Trophoblast cell (in vitro differentiated cells and primary cell): ENCODE data around the gene RETREG1.

ENCODE experiments used
- DNase-seq, 2 donors: peaks; one replicate each; pipeline ENCODE4 v3.0.0-alpha.2; 2016
- H2AFZ ChIP-seq: 2 replicates; pipeline ENCODE4 v1.6.1; 2013; ENCODE audit warnings: low read length, moderate library complexity, mild to moderate bottlenecking; ENCODE audit not compliant: insufficient read depth, poor library complexity
- H2AK5ac ChIP-seq: 2 replicates; pipeline ENCODE4 v1.6.1; 2013; ENCODE audit warnings: mild to moderate bottlenecking, low read length
- H2BK120ac ChIP-seq: 2 replicates; pipeline ENCODE4 v1.6.1; 2013; ENCODE audit warnings: low read length, mild to moderate bottlenecking, moderate library complexity; ENCODE audit not compliant: insufficient read depth, poor library complexity
- H2BK12ac ChIP-seq: 2 replicates; pipeline ENCODE4 v1.6.1; 2013; ENCODE audit warnings: mild to moderate bottlenecking, low read length, moderate library complexity
- H2BK5ac ChIP-seq: 2 replicates; pipeline ENCODE4 v1.6.1; 2013; ENCODE audit warnings: low read length, low read depth, moderate library complexity, mild to moderate bottlenecking; ENCODE audit not compliant: poor library complexity
- H3K14ac ChIP-seq: 2 replicates; pipeline ENCODE4 v1.6.1; 2013; ENCODE audit warnings: mild to moderate bottlenecking, low read length
- H3K18ac ChIP-seq: 2 replicates; pipeline ENCODE4 v1.6.1; 2013; ENCODE audit warnings: mild to moderate bottlenecking, low read length
- H3K23ac ChIP-seq: 2 replicates; pipeline ENCODE4 v1.6.1; 2013; ENCODE audit warnings: low read length
- H3K27ac ChIP-seq: 2 replicates; pipeline ENCODE4 v1.5.1; 2013; ENCODE audit warnings: low read depth, mild to moderate bottlenecking, inconsistent platforms, low read length, moderate library complexity
- H3K27me3 ChIP-seq: 2 replicates; pipeline ENCODE4 v1.6.1; 2013; ENCODE audit warnings: inconsistent platforms, mild to moderate bottlenecking, low read length, moderate library complexity; ENCODE audit not compliant: insufficient read depth
- H3K36me3 ChIP-seq, 2 experiments: 1 replicate in 1 of 2; 2 replicates in 1 of 2; pipeline ENCODE4 v1.6.1; 2013; ENCODE audit warnings: low read length in 2 of 2, mild to moderate bottlenecking in 2 of 2, moderate library complexity in 1 of 2; ENCODE audit not compliant: insufficient read depth in 2 of 2, control insufficient read depth in 1 of 2
- H3K4ac ChIP-seq: 2 replicates; pipeline ENCODE4 v1.6.1; 2013; ENCODE audit warnings: low read depth, mild to moderate bottlenecking, low read length, moderate library complexity
- H3K4me1 ChIP-seq, 2 experiments: 1 replicate in 1 of 2; 2 replicates in 1 of 2; pipeline ENCODE4 v1.6.1; 2013; ENCODE audit warnings: low read length in 2 of 2, mild to moderate bottlenecking in 2 of 2, moderate library complexity in 1 of 2; ENCODE audit not compliant: insufficient read depth in 2 of 2, control insufficient read depth in 1 of 2
- H3K4me2 ChIP-seq: 2 replicates; pipeline ENCODE4 v1.6.1; 2013; ENCODE audit warnings: inconsistent platforms, mild to moderate bottlenecking, low read length, moderate library complexity
- H3K4me3 ChIP-seq: 2 replicates; pipeline ENCODE4 v1.5.1; 2013; ENCODE audit warnings: mild to moderate bottlenecking, low read depth, low read length, inconsistent platforms
- H3K79me1 ChIP-seq: one replicate; pipeline ENCODE4 v1.6.1; 2013; ENCODE audit warnings: low read length
- H3K79me2 ChIP-seq: 2 replicates; pipeline ENCODE4 v1.6.1; 2013; ENCODE audit warnings: low read length, mild to moderate bottlenecking; ENCODE audit not compliant: control insufficient read depth, insufficient read depth, poor library complexity
- H3K9ac ChIP-seq: 2 replicates; pipeline ENCODE4 v1.6.1; 2013; ENCODE audit warnings: mild to moderate bottlenecking, low read length
- H3K9me3 ChIP-seq: 2 replicates; pipeline ENCODE4 v1.6.1; 2013; ENCODE audit warnings: low read depth, mild to moderate bottlenecking, control low read depth, inconsistent platforms, low read length; ENCODE audit not compliant: insufficient read depth
- H4K12ac ChIP-seq: 2 replicates; pipeline ENCODE4 v1.6.1; 2013; ENCODE audit warnings: low read depth, mild to moderate bottlenecking, low read length, moderate library complexity
- H4K8ac ChIP-seq: 2 replicates; pipeline ENCODE4 v1.6.1; 2013; ENCODE audit warnings: low read depth, mild to moderate bottlenecking, low read length, moderate library complexity
- H4K91ac ChIP-seq: one replicate; pipeline ENCODE4 v1.6.1; 2013; ENCODE audit warnings: low read depth, mild to moderate bottlenecking, low read length, moderate library complexity
- WGBS: extraction: QIAGEN DNeasy Blood & Tissue Kit; methylation state at CpG from one replicate; pipeline ENCODE4 v1.1.7; 2013; ENCODE audit warnings: missing lambda C conversion rate; ENCODE audit not compliant: insufficient read length, insufficient coverage; ENCODE audit errors: extremely low coverage; 5-methylcytosine and 5-hydroxymethylcytosine counted together

The RETREG1 gene

DNA sequence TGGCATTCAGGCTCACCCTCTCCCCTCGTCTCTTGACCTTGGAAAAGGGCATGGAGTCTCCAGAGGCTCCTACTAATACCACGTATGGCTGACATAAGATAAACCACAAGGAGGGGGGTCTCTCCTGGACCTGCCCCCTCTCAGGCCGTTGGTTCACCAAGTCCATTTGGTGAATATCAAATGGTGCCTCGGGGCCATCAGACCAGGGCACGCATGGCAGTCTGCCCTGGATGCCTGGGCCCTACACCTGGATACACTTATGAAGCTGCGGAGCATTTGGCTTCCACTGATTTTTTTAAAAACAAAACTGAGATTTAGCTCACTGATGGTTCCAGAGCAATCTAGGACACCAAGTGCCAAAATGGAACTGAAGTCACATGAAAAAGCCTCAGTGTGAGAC is 110.9 kb downstream of the RETREG1 start:
- no peaks in the 10 kb centered on the region for H3K36me3 ChIP-seq
- H3K14ac ChIP-seq = no peak overlapping the region
- H3K4ac ChIP-seq = no peak overlapping the region
- no peak overlapping the region for H4K8ac ChIP-seq
- H3K9ac ChIP-seq = no peak overlapping the region
- no peak for DNase-seq
- H3K18ac ChIP-seq = no peak overlapping the region
- H2AFZ ChIP-seq = no peak overlapping the region
- peaks cover 0 to 5% of the 10 kb centered on the region in 2 experiments for H3K4me1 ChIP-seq
- H3K23ac ChIP-seq = no peak overlapping the region
- no peak overlapping the region for H2BK12ac ChIP-seq
- H3K27ac ChIP-seq = no peak overlapping the region
- H4K12ac ChIP-seq = no peak overlapping the region
- peaks cover 2% of the 10 kb centered on the region for H3K79me2 ChIP-seq
- no peaks in the 10 kb centered on the region for H3K27me3 ChIP-seq
- H3K9me3 ChIP-seq = peaks cover 1% of the 10 kb centered on the region
- no peak overlapping the region for H2BK120ac ChIP-seq
- H3K4me3 ChIP-seq = no peak overlapping the region
- WGBS = no CpG with 5 or more reads among the region's 6 CpGs
- no peak overlapping the region for H3K4me2 ChIP-seq
- H2AK5ac ChIP-seq = no peak overlapping the region
- H4K91ac ChIP-seq = no peak overlapping the region
- H2BK5ac ChIP-seq = no peak overlapping the region
- H3K79me1 ChIP-seq = no peaks in the 10 kb centered on the region

GRCh38 chr5:16505140-16505891 is 111.5 kb downstream of the RETREG1 start:
- H3K36me3 ChIP-seq = no peaks in the 10 kb centered on the region
- H3K27me3 ChIP-seq = no peaks in the 10 kb centered on the region
- no peak overlapping the region for H3K4me3 ChIP-seq
- H3K79me1 ChIP-seq = no peaks in the 10 kb centered on the region
- H2BK12ac ChIP-seq = no peak overlapping the region
- H3K18ac ChIP-seq = no peak overlapping the region
- no peak overlapping the region for H4K8ac ChIP-seq
- WGBS = no CpG with 5 or more reads among the region's 17 CpGs
- no peak overlapping the region for H2BK120ac ChIP-seq
- peaks cover 1% of the 10 kb centered on the region for H3K9me3 ChIP-seq
- H3K79me2 ChIP-seq = peaks cover 2% of the 10 kb centered on the region
- H3K9ac ChIP-seq = no peak overlapping the region
- H3K4me2 ChIP-seq = no peak overlapping the region
- H3K4ac ChIP-seq = no peak overlapping the region
- H3K14ac ChIP-seq = no peak overlapping the region
- no peak overlapping the region for H3K23ac ChIP-seq
- DNase-seq = no peak
- H2BK5ac ChIP-seq = no peak overlapping the region
- no peak overlapping the region for H3K27ac ChIP-seq
- no peak overlapping the region for H4K12ac ChIP-seq
- H2AK5ac ChIP-seq = no peak overlapping the region
- no peak overlapping the region for H4K91ac ChIP-seq
- H2AFZ ChIP-seq = no peak overlapping the region
- peaks cover 0 to 5% of the 10 kb centered on the region in 2 experiments for H3K4me1 ChIP-seq

- Histone ChIP-seq H2BK5ac (no peak overlapping the region), H3K18ac (no peak overlapping the region), H3K4me3 (no peak overlapping the region), H3K23ac (no peak overlapping the region), H4K91ac (no peak overlapping the region), H3K4me2 (no peak overlapping the region), H2AK5ac (no peak overlapping the region), H3K27me3 (no peaks in the 10 kb centered on the region), H3K4me1 (peaks cover 0 to 5% of the 10 kb centered on the region in 2 experiments), H3K79me1 (no peaks in the 10 kb centered on the region), H3K14ac (no peak overlapping the region), H2AFZ (no peak overlapping the region), H4K8ac (no peak overlapping the region), H3K36me3 (no peaks in the 10 kb centered on the region), H4K12ac (no peak overlapping the region), H3K9ac (no peak overlapping the region), H3K4ac (no peak overlapping the region), H3K79me2 (peaks cover 2% of the 10 kb centered on the region), H2BK12ac (no peak overlapping the region), H3K27ac (no peak overlapping the region), H2BK120ac (no peak overlapping the region), H3K9me3 (peaks cover 1% of the 10 kb centered on the region)
- no peak for DNase-seq
- no CpG with 5 or more reads among the region's 10 CpGs for WGBS
Measured at GRCh38 chr5:16504571-16504970, 112.2 kb downstream of the RETREG1 start.

DNA sequence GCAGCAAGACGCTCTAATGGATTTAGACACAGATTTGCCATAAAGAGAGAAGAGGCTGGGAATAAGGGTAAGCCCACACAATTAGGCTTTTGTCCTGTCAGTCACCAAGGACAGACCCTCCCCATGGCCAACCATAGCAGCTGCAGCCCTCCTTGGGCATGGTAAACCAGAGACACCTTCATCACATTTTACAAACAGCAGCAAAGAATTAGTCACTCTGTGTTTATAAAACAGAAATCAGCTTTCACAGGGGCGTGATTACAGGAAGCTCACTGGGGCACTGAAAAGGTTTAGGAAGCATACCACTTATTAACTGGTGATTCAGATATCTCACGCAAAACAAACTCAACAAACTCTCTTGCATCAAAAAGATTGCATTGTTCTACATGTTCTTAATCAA is 113.9 kb downstream of the RETREG1 start:
- H3K4me3 ChIP-seq = no peak overlapping the region
- no peak for DNase-seq
- no peak overlapping the region for H3K4me2 ChIP-seq
- H3K14ac ChIP-seq = no peak overlapping the region
- H3K9me3 ChIP-seq = peaks cover 1% of the 10 kb centered on the region
- no peak overlapping the region for H4K91ac ChIP-seq
- peaks cover 0 to 3% of the 10 kb centered on the region in 2 experiments for H3K4me1 ChIP-seq
- H2BK120ac ChIP-seq = no peak overlapping the region
- H3K4ac ChIP-seq = no peak overlapping the region
- H3K23ac ChIP-seq = no peak overlapping the region
- no peak overlapping the region for H3K9ac ChIP-seq
- no peak overlapping the region for H3K18ac ChIP-seq
- no peak overlapping the region for H2AFZ ChIP-seq
- H3K27me3 ChIP-seq = no peaks in the 10 kb centered on the region
- no peak overlapping the region for H3K27ac ChIP-seq
- H2BK5ac ChIP-seq = no peak overlapping the region
- no peaks in the 10 kb centered on the region for H3K36me3 ChIP-seq
- H4K8ac ChIP-seq = no peak overlapping the region
- peaks cover 2% of the 10 kb centered on the region for H3K79me2 ChIP-seq
- no peak overlapping the region for H2BK12ac ChIP-seq
- H4K12ac ChIP-seq = no peak overlapping the region
- no peaks in the 10 kb centered on the region for H3K79me1 ChIP-seq
- no peak overlapping the region for H2AK5ac ChIP-seq
- WGBS = no CpG with 5 or more reads among the region's 3 CpGs
